ENCODE data around the gene STUM. TPM values are rescaled to one million over a fixed set of nuclear protein-coding genes. Genes with fewer than 3 reads are reported as not detected.

Gene STUM
- total RNA-seq, 2 experiments from 2014 or later: not detected

DNA sequence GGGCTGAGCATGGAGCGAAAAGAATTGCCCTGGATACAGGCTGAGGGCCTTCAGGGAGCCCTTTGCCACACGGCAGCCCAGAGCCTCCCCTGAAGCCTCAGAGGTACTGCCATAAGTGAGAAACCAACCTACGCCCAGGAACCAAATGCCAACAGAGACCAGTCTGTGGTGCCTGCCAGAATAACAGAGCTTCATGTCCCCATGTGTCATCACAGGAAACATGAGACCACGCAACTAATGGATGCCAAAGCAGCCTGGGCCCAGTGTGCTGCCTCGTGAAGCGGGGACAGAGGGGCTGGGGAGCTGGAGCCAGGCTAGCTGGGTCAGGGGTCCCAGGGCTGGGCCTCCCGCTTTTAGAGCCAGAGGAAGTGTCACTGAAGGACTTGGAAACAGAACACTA lies 18.7 kb upstream of the STUM start:
- H3K27ac Mint-ChIP-seq: no peak overlapping the region
- H3K4me1 Mint-ChIP-seq (ENCODE audit: low read depth): no peaks in the 10 kb centered on the region
- peaks cover 0 to 9% of the 10 kb centered on the region in 2 experiments for H3K9me3 ChIP-seq (ENCODE audit: control insufficient read depth in 1 of 2, insufficient read depth in 1 of 2, low read length in 2 of 2)
- no peaks in the 10 kb centered on the region for H3K27me3 ChIP-seq (ENCODE audit: control insufficient read depth in 1 of 2, insufficient read depth in 2 of 2, low read length in 2 of 2)
- H3K36me3 ChIP-seq (ENCODE audit: insufficient read depth, low read length): no peaks in the 10 kb centered on the region
- no peak for DNase-seq
- no peak overlapping the region for H3K4me3 ChIP-seq (ENCODE audit: low read length)
- H3K27me3 Mint-ChIP-seq: peaks cover 15% of the 10 kb centered on the region
- POLR2A ChIA-PET: no interaction called here
- H3K4me1 ChIP-seq (ENCODE audit: insufficient read depth, low read length): peaks cover 3% of the 10 kb centered on the region
- no peaks in the 10 kb centered on the region for H3K36me3 Mint-ChIP-seq (ENCODE audit: low read depth)
- no peak overlapping the region for H3K4me3 Mint-ChIP-seq
- no peak overlapping the region for H3K27ac ChIP-seq (ENCODE audit: low read depth in 1 of 2, low read length in 2 of 2)
- intact Hi-C loops (cut with DNase I, micrococcal nuclease): no loop called here
- no peaks in the 10 kb centered on the region for H3K9me3 Mint-ChIP-seq
- TF ChIP-seq, protein P1, sequence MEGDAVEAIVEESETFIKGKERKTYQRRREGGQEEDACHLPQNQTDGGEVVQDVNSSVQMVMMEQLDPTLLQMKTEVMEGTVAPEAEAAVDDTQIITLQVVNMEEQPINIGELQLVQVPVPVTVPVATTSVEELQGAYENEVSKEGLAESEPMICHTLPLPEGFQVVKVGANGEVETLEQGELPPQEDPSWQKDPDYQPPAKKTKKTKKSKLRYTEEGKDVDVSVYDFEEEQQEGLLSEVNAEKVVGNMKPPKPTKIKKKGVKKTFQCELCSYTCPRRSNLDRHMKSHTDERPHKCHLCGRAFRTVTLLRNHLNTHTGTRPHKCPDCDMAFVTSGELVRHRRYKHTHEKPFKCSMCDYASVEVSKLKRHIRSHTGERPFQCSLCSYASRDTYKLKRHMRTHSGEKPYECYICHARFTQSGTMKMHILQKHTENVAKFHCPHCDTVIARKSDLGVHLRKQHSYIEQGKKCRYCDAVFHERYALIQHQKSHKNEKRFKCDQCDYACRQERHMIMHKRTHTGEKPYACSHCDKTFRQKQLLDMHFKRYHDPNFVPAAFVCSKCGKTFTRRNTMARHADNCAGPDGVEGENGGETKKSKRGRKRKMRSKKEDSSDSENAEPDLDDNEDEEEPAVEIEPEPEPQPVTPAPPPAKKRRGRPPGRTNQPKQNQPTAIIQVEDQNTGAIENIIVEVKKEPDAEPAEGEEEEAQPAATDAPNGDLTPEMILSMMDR (IDR thresholded peaks at IDR 0.05): no peak
- ATAC-seq (ENCODE audit: poor library complexity): no peak
- CTCF ChIA-PET: no interaction called here

DNA sequence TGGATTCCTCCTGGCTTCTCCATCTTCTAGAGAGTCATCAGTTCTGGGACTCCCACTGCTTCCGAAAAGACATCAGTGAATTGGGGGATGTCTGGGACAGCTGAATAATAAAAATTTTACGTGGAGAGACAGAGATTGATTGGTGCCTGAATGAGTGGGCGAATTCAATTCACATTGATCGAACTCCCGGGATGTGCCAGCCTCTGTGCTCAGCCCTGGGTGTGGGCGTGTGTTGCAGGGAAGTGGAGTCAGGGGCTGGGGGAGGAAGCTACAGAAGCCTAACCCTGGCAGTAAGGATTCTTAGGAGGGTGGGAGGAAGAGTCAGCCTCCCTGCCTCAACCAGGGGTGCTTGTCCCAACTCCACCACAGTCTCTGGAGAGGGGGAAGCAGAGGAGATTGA lies 18.0 kb upstream of the STUM start:
- Histone ChIP-seq H3K9me3 (ENCODE audit: control insufficient read depth in 1 of 2, insufficient read depth in 1 of 2, low read length in 2 of 2) (peaks cover 0 to 9% of the 10 kb centered on the region in 2 experiments), H3K27me3 (ENCODE audit: control insufficient read depth in 1 of 2, insufficient read depth in 2 of 2, low read length in 2 of 2) (no peaks in the 10 kb centered on the region), H3K27ac (ENCODE audit: low read depth in 1 of 2, low read length in 2 of 2) (no peak overlapping the region), H3K36me3 (ENCODE audit: insufficient read depth, low read length) (no peaks in the 10 kb centered on the region), H3K4me3 (ENCODE audit: low read length) (no peak overlapping the region), H3K4me1 (ENCODE audit: insufficient read depth, low read length) (peaks cover 3% of the 10 kb centered on the region)
- H3K36me3 Mint-ChIP-seq (ENCODE audit: low read depth): no peaks in the 10 kb centered on the region
- no peak overlapping the region for H3K27ac Mint-ChIP-seq
- H3K4me3 Mint-ChIP-seq: no peak overlapping the region
- POLR2A ChIA-PET: no interaction called here
- TF ChIP-seq, protein P1 (IDR thresholded peaks at IDR 0.05): no peak
- H3K9me3 Mint-ChIP-seq: no peaks in the 10 kb centered on the region
- intact Hi-C loops (cut with DNase I, micrococcal nuclease): no loop called here
- H3K4me1 Mint-ChIP-seq (ENCODE audit: low read depth): no peaks in the 10 kb centered on the region
- ATAC-seq (ENCODE audit: poor library complexity) (no peak), DNase-seq (no peak)
- H3K27me3 Mint-ChIP-seq: peaks cover 15% of the 10 kb centered on the region
- CTCF ChIA-PET: no interaction called here

DNA sequence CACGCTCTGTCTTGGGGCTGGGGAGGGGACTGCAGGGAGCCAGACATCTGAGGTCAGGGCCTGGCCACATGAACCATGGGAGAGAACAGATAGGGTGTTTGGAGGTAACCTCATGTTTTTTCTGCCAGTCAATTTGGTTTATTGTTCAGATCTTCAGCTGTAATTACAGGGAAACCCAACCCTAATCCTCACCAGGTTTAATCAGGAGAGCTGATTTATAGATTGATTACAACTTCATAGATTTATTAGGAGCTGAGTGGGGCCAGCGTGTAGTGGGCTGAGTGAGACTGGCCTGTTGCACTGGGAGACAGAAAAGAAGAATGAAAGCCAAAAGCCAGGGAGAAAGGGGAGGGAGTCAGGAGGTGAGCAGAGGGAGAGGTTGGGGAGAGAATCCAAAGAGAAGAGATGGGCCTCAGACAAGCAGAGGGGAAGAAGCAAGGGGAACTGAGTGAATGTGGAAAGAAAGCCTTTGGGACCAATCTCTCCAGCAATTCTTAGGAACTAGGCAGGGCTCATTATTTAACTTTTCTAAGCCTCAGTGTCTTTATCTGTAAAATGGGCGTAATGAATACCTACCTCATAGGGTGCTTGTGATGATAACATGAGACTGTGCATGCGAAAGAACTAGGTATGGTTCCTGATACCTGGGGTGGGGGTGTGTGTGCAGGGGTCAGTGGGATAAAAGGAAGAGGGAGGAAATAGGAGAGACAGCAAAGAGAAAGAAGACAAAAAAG lies 17.0 kb upstream of the STUM start:
- TF ChIP-seq, protein P1 (IDR thresholded peaks at IDR 0.05): no peak
- Histone ChIP-seq H3K27me3 (ENCODE audit: control insufficient read depth in 1 of 2, insufficient read depth in 2 of 2, low read length in 2 of 2) (no peaks in the 10 kb centered on the region), H3K4me3 (ENCODE audit: low read length) (no peak overlapping the region), H3K27ac (ENCODE audit: low read depth in 1 of 2, low read length in 2 of 2) (no peak overlapping the region), H3K4me1 (ENCODE audit: insufficient read depth, low read length) (peaks cover 3% of the 10 kb centered on the region), H3K36me3 (ENCODE audit: insufficient read depth, low read length) (no peaks in the 10 kb centered on the region), H3K9me3 (ENCODE audit: control insufficient read depth in 1 of 2, insufficient read depth in 1 of 2, low read length in 2 of 2) (peaks cover 0 to 9% of the 10 kb centered on the region in 2 experiments)
- intact Hi-C loops (cut with DNase I, micrococcal nuclease): no loop called here
- ChIA-PET CTCF (interaction anchor here (0.9 kb wide), 1 partner anchor 9 kb away, joined by 3 read pairs; no protein-coding TSS in a partner anchor), POLR2A (no interaction called here)
- H3K27me3 Mint-ChIP-seq: peaks cover 15% of the 10 kb centered on the region
- H3K36me3 Mint-ChIP-seq (ENCODE audit: low read depth): no peaks in the 10 kb centered on the region
- H3K4me1 Mint-ChIP-seq (ENCODE audit: low read depth): no peaks in the 10 kb centered on the region
- ATAC-seq (ENCODE audit: poor library complexity) (no peak), DNase-seq (no peak)
- no peak overlapping the region for H3K4me3 Mint-ChIP-seq
- no peaks in the 10 kb centered on the region for H3K9me3 Mint-ChIP-seq
- H3K27ac Mint-ChIP-seq: no peak overlapping the region

All from CD4-positive, alpha-beta T cell (primary cell).